Middle frontal gyrus (tissue), 1 donor: ENCODE data around the gene HGS.
"Not testable (repeated sequence)": the region's sequence is repeated elsewhere in the genome, so short reads cannot be mapped to it uniquely, and the experiment has no call there.

Experiments used
- DNase-seq: peaks from one replicate; pipeline ENCODE4 v3.0.0-alpha.2; 2015; ENCODE audit warnings: low spot score; ENCODE audit errors: extremely low spot score

Gene HGS

GRCh38 chr17:81717049-81717765 lies 33.4 kb downstream of the HGS start:
- no peak for DNase-seq

GRCh38 chr17:81717766-81718089 lies 33.9 kb downstream of the HGS start:
- DNase-seq: no peak

GRCh38 chr17:81719410-81720266 lies 35.8 kb downstream of the HGS start:
- DNase-seq: no peak

- no peak for DNase-seq
Observed at GRCh38 chr17:81720267-81721071, 36.7 kb downstream of the HGS start.

GRCh38 chr17:81722184-81723120 lies 38.6 kb downstream of the HGS start:
- no peak for DNase-seq

GRCh38 chr17:81723651-81724209 lies 39.9 kb downstream of the HGS start:
- no peak for DNase-seq

- no peak for DNase-seq
Observed at GRCh38 chr17:81725439-81725838, 41.6 kb downstream of the HGS start.

- no peak for DNase-seq
Observed at GRCh38 chr17:81726004-81726403, 42.2 kb downstream of the HGS start.

- no peak for DNase-seq
Observed at GRCh38 chr17:81727324-81728031, 43.7 kb downstream of the HGS start.

GRCh38 chr17:81733507-81734404 lies 49.9 kb downstream of the HGS start:
- peak; percentile 73 for DNase-seq

GRCh38 chr17:81734405-81735263 lies 50.8 kb downstream of the HGS start:
- DNase-seq: no peak

- no peak for DNase-seq
Observed at GRCh38 chr17:81735264-81736102, 51.7 kb downstream of the HGS start.

GRCh38 chr17:81737947-81738800 lies 54.4 kb downstream of the HGS start:
- DNase-seq: no peak

GRCh38 chr17:81738801-81739393 lies 55.1 kb downstream of the HGS start:
- DNase-seq: no peak

- not testable (repeated sequence) for DNase-seq
Observed at GRCh38 chr17:81739593-81739992, 55.8 kb downstream of the HGS start.
